ENCODE measurements around the gene MRGPRF.

Gene MRGPRF

DNA sequence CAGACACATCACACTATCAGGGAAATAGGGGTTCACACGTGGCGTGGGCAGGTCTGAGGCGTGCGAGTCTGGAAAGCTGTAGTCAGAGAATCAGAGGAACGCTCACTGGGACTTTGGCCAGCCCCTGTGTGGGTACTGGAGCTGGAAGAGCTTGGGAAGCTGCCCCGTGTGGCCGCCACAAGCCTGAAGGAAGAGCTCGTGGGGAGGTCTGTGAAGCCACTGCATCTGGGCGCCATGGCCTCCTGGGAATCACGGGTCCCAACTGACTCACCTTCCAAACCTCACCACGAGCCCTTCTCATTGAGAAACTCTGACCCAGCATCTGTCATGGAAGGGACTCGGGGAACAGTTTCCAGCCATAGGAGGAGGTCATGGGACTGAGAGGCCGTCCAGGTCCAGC, 5.9 kb upstream of the MRGPRF start:
- no peaks in the 10 kb centered on the region for H3K4me1 ChIP-seq (ENCODE audit: low read depth, poor library complexity, severe bottlenecking)
- H3K4me3 ChIP-seq (IDR thresholded peaks at IDR 0.05; ENCODE audit: insufficient read depth, low read depth, low read length) = no peak overlapping the region
- H3K27ac ChIP-seq = no peak overlapping the region
- no peak overlapping the region for H3K9ac ChIP-seq
- no peaks in the 10 kb centered on the region for H3K36me3 ChIP-seq (ENCODE audit: insufficient read depth)
- H4K20me1 ChIP-seq (ENCODE audit: insufficient read depth) = no peaks in the 10 kb centered on the region
- no peak overlapping the region for H3K4me2 ChIP-seq
- TF ChIP-seq, protein P1, sequence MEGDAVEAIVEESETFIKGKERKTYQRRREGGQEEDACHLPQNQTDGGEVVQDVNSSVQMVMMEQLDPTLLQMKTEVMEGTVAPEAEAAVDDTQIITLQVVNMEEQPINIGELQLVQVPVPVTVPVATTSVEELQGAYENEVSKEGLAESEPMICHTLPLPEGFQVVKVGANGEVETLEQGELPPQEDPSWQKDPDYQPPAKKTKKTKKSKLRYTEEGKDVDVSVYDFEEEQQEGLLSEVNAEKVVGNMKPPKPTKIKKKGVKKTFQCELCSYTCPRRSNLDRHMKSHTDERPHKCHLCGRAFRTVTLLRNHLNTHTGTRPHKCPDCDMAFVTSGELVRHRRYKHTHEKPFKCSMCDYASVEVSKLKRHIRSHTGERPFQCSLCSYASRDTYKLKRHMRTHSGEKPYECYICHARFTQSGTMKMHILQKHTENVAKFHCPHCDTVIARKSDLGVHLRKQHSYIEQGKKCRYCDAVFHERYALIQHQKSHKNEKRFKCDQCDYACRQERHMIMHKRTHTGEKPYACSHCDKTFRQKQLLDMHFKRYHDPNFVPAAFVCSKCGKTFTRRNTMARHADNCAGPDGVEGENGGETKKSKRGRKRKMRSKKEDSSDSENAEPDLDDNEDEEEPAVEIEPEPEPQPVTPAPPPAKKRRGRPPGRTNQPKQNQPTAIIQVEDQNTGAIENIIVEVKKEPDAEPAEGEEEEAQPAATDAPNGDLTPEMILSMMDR (conservative IDR thresholded peaks at IDR 0.05; ENCODE audit: low read depth, low read length) = no peak
- peaks cover 7% of the 10 kb centered on the region; the same call in 1 of the 2 replicates for H3K27me3 ChIP-seq (ENCODE audit: insufficient read depth, low read depth)
- H3K79me2 ChIP-seq (ENCODE audit: insufficient read depth, low read depth) = no peaks in the 10 kb centered on the region
- no peak overlapping the region for H2AFZ ChIP-seq (ENCODE audit: low read depth)

DNA sequence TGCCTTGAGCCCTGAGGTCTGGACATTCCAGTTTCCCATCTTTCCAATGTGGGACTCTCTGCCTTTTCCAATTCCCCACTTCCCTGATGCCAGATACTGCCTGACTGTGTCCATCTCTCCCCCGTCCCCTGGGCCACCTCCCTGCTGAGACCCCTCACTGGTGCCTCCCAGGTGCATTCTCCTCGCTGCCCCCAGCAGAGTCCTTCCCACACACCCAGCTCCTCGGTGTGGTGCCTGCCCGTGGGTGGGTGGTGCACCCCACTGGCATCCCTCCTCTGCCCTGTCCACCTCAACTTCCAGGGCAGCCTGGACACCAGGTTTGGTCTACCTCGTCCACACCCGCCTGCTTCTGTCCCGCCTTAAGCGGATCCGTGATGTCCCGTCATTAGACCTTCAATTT, 4.9 kb upstream of the MRGPRF start:
- no peaks in the 10 kb centered on the region for H3K4me1 ChIP-seq (ENCODE audit: low read depth, poor library complexity, severe bottlenecking)
- peaks cover 15% of the 10 kb centered on the region; the same call in 1 of the 2 replicates for H3K27me3 ChIP-seq (ENCODE audit: insufficient read depth, low read depth)
- no peaks in the 10 kb centered on the region for H4K20me1 ChIP-seq (ENCODE audit: insufficient read depth)
- no peaks in the 10 kb centered on the region for H3K79me2 ChIP-seq (ENCODE audit: insufficient read depth, low read depth)
- TF ChIP-seq, protein P1 (conservative IDR thresholded peaks at IDR 0.05; ENCODE audit: low read depth, low read length) = no peak
- H3K36me3 ChIP-seq (ENCODE audit: insufficient read depth) = no peaks in the 10 kb centered on the region
- no peak overlapping the region for H3K27ac ChIP-seq
- no peak overlapping the region for H3K9ac ChIP-seq
- no peak overlapping the region for H3K4me2 ChIP-seq
- H3K4me3 ChIP-seq (IDR thresholded peaks at IDR 0.05; ENCODE audit: insufficient read depth, low read depth, low read length) = no peak overlapping the region
- no peak overlapping the region for H2AFZ ChIP-seq (ENCODE audit: low read depth)

DNA sequence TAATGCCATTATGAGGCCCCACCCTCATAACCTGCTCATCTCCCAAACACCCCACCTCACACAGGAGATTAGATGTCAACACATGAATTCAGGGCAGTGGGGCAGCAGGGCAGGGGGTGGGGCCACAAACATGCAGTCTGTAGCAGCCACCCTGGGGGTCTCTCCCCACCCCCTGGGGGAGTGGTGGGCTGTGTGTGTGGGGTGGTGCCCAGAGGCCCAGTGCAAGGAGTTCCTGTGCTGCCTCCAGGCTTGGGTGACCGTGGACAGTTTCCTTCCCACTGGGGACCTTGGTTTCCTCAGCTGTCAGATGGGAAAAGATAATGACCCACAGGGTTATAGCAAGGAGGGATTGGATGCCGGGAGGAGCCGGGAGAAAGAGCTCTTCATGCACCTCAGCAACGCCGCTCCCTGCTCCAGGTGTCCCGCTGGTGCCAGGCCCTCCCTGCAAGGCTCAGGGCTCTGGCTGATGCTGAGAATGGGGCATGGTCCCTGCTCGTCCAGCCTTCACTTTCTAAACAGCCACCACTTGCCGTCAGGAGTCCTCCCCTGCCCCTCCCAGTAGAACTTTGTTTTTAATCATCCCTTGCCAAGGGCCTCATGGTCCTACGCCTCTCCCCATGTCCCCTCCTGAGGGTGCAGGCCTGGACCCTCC, 2.0 kb upstream of the MRGPRF start:
- H3K36me3 ChIP-seq (ENCODE audit: insufficient read depth) = no peaks in the 10 kb centered on the region
- H3K27me3 ChIP-seq (ENCODE audit: insufficient read depth, low read depth) = peaks cover 36% of the 10 kb centered on the region
- H3K4me3 ChIP-seq (IDR thresholded peaks at IDR 0.05; ENCODE audit: insufficient read depth, low read depth, low read length) = no peak overlapping the region
- no peak overlapping the region for H2AFZ ChIP-seq (ENCODE audit: low read depth)
- H3K4me2 ChIP-seq = no peak overlapping the region
- TF ChIP-seq, protein P1 (conservative IDR thresholded peaks at IDR 0.05; ENCODE audit: low read depth, low read length) = no peak
- H3K27ac ChIP-seq = no peak overlapping the region
- H3K79me2 ChIP-seq (ENCODE audit: insufficient read depth, low read depth) = no peaks in the 10 kb centered on the region
- no peak overlapping the region for H3K9ac ChIP-seq
- H4K20me1 ChIP-seq (ENCODE audit: insufficient read depth) = no peaks in the 10 kb centered on the region
- H3K4me1 ChIP-seq (ENCODE audit: low read depth, poor library complexity, severe bottlenecking) = no peaks in the 10 kb centered on the region

DNA sequence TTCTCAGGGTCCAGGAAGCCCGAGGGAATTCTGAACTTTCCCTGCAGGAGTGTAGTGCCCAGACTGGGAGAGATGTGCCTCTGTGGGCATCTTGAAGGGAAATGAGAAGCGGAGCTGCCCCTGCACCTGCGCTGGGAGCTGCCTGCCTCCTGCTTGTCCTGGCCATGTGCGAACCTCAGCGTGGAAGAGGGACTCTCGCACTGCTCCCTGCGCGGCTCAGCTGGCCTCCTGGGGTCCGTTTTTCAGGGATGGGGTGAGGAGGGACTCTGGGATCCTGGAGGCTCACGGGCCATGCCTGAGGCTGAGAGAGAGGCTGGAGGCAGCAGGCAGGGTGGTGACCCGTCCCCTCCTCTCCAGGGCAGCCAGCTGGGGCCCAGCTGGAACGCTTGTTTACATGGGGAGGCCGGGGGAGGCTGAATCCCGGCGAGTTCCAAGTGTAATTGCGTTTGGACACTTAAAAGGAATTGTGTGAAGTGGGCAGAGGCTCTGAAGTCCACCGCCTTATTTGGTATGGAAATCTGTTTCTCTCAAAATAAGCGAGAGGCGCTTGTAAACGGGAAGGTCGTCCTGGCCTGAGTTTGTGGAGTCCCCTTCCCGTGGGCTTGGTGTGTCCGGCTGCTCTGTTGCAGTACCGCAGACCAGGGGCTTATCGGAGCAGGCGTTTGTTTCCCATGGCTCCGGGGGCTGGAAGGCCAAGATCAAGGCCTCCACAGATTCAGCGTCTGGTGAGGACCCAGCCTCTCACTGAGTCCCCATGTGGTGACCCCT, 1.2 kb upstream of the MRGPRF start:
- H3K4me2 ChIP-seq = no peak overlapping the region
- no peaks in the 10 kb centered on the region for H4K20me1 ChIP-seq (ENCODE audit: insufficient read depth)
- no peak overlapping the region for H3K9ac ChIP-seq
- no peaks in the 10 kb centered on the region for H3K4me1 ChIP-seq (ENCODE audit: low read depth, poor library complexity, severe bottlenecking)
- H3K79me2 ChIP-seq (ENCODE audit: insufficient read depth, low read depth) = no peaks in the 10 kb centered on the region
- H3K27ac ChIP-seq = no peak overlapping the region
- no peak overlapping the region for H2AFZ ChIP-seq (ENCODE audit: low read depth)
- no peak overlapping the region for H3K4me3 ChIP-seq (IDR thresholded peaks at IDR 0.05; ENCODE audit: insufficient read depth, low read depth, low read length)
- H3K36me3 ChIP-seq (ENCODE audit: insufficient read depth) = no peaks in the 10 kb centered on the region
- TF ChIP-seq, protein P1 (conservative IDR thresholded peaks at IDR 0.05; ENCODE audit: low read depth, low read length) = no peak
- H3K27me3 ChIP-seq (ENCODE audit: insufficient read depth, low read depth) = peaks cover 39% of the 10 kb centered on the region
